Fibroblast of skin of abdomen (primary cell): Measurements from ENCODE around the gene PIP4P1.
"Not testable (repeated sequence)": the region's sequence is repeated elsewhere in the genome, so short reads cannot be mapped to it uniquely, and the experiment has no call there.

Experiments
- DNase-seq: peaks from one replicate; pipeline ENCODE4 v3.0.0-alpha.2; 2013

Gene PIP4P1

GRCh38 chr14:20476776-20477175, 15.5 kb upstream of the PIP4P1 start:
- no peak for DNase-seq

DNA sequence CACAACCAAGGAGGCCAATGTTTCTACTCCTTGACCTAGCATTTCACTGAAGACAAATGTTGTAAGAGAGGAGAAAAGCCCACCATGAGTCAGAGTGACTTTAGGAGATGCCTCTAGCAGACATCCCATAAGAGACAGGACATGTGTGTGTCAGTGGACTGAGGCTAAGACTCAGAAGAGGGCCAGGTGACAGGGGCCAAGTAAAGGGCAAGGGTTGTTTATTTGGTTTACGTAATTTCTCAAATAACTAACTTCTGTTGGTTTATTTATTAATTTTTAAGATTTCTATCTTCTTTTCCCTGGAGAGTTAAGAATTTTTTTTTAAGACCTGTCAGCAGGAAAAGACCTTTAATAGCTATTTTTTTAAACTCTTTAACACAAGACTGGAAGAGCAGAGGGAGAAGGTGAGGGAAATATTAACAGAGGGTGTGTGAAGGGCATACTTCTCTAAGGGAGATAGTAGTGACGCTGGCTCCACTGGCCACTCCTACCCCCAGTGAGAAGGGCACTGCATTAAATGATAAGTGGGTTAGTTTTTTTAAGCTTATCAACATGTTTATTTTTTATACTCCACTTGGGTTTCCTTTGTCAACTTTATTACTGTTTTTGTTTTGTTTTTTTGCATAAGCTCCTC, 11.4 kb upstream of the PIP4P1 start:
- no peak for DNase-seq

- DNase-seq = no peak
These were observed 9.3 kb upstream of the PIP4P1 start for GRCh38 chr14:20470603-20470901.

DNA sequence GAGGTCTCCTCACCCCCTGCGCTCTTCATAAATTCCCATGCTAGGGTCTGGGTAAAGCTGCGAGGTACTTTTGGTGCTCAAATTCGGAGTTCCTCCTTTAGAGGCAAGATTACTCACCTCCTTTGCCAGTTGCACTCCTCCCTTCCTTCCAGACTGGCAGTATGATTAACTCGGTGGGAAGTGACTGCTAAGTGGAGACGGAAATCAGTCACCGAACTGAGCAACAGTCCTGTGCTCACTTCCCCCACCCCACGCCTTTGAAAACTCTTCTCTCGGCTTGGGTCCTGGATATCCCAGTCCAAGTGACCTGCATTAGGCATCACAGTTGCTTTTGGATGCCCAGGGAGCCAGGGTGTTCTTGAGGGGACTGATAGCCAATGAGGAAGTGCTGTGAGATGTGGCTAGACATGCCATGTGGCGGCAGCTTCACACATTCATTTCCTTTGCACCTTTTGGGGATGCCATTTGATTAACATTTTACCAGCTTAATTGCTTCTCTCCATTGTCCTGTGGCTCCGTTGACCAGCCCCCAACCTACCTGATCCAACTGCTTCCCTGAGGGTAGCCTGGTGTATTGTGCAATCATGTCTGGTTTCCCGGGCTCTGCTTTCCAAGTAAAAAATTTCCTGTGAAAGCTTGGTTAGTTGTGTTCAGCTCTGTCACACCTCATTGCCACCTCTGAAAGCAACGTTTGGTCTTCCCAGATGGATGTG, 8.8 kb upstream of the PIP4P1 start:
- DNase-seq = peak; percentile 57

GRCh38 chr14:20469242-20469889, 8.1 kb upstream of the PIP4P1 start, which contains the start of gene PNP:
Gene PNP, plus strand, starts transcription at chr14:20469406. Its CDS starts 119 bp downstream, at chr14:20469525.
- DNase-seq = peak; percentile 84

- DNase-seq = no peak
These were observed 7.6 kb upstream of the PIP4P1 start for GRCh38 chr14:20468764-20469241.

- DNase-seq = no peak
These were observed 593 bp downstream of the PIP4P1 start for GRCh38 chr14:20460458-20461224.

DNA sequence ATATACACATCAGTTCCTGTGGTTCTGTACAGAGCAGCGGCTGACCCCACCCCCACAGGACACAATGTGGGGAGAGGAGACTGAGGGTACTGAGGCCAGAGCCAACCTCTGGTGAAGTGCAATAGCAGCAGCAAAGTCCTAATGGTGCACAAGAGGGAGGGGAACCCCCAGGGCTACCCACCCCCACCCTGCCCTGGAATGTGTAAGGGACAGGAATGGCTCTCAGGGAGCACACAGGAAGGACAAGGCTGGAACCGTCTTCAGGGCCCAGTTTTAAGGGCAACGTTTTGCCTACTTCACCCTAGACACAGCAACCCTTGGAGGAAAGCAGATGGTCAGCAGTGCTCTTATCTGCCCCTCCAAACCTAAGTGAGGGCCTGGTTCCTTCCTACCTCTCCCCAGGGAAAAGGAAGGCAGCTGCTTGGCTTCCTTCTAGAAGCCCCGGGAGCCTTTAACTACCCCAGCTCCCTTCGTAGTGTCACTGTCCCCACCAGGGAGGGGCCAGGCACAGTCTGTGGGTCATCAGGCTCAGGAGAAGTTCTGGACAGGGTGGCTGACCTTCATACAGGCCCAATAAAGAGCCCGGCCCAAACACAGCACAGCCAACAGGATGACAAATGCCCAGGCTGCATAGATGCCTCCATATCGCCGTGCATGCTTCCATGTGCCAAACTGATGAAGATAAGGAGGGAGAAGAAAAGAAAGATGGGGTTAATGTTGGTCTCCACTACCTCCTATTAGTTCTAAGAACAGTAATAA, 3.0 kb downstream of the PIP4P1 start:
- DNase-seq = no peak

GRCh38 chr14:20456971-20457370, 4.3 kb downstream of the PIP4P1 start:
- DNase-seq = no peak

DNA sequence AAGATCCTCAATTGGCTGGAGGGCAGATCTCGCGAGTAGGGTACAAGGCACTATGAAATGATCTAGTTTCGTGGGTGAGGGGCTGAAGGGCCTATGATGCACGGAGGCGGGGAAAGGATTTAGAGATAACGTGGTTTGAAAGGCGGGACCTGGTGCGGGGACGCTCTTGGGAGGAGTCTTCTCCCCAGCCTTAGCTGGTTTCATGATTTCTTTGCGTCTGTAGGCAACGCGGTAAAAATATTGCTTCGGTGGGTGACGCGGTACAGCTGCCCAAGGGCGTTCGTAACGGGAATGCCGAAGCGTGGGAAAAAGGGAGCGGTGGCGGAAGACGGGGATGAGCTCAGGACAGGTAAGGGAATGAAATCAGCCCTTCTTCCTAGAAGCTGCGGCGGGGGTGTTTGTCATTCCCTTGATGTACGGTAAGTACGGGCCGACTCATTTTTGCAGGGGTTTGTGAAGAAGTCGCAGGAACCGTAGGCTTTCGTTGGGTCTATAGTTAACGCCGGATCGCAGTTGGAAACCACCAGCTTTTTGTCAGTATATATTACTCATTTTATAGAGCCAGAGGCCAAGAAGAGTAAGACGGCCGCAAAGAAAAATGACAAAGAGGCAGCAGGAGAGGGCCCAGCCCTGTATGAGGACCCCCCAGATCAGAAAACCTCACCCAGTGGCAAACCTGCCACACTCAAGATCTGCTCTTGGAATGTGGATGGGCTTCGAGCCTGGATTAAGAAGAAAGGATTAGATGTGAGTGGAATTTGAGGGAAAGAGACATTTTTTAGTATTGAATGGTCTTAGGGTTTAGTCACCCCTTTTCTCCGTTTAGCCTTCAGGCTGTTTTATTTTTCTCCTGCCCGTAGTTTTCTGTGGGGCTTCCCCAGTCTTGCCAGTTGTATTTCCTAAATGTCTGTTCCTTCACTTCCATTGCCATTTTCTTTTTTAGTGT, 5.6 kb downstream of the PIP4P1 start:
- peak; percentile 38 for DNase-seq

DNA sequence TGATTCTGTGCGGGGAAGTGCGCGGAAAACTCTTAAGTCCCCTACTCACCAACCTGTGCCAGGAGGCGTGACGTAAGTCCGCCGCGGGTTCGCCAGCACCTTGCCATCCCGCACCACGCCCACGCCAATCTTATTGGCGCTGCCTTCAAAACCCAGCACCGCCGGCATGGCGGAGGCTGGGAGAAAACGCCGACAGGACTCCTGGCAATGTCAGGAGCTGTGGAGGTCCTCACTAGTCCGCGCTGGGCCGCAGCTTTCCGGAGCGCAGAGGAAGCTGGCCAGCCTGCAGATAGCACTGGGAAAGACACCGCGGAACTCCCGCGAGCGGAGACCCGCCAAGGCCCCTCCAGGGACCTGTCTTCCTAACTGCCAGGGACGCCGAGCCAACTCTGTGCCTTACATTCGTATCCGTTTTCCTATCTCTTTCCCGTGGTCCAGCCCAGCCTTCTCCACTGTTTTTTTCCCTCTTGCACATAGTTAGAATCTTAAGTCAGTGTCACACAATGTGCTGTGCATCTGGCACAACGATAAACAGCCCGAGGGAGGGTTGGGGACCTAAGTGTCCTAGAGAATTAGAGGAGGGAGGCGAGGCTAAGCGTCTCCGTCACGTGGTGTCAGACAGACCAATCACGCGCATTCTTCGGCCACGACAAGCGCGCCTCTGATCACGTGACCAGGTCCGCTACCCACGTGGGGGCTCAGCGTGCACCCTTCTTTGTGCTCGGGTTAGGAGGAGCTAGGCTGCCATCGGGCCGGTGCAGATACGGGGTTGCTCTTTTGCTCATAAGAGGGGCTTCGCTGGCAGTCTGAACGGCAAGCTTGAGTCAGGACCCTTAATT, 6.5 kb downstream of the PIP4P1 start, which contains the start of the genes APEX1 and OSGEP:
Gene APEX1, plus strand, starts transcription at position 711 of the 839 bp plus-strand sequence. CDS start 420 bp downstream, outside the sequence.
Gene OSGEP, minus strand, starts transcription at position 297 of the 839 bp plus-strand sequence. Its CDS starts 129 bp downstream, at position 168.
- peak; percentile 99 for DNase-seq

GRCh38 chr14:20452831-20453230, 8.4 kb downstream of the PIP4P1 start:
- DNase-seq = not testable (repeated sequence)

DNA sequence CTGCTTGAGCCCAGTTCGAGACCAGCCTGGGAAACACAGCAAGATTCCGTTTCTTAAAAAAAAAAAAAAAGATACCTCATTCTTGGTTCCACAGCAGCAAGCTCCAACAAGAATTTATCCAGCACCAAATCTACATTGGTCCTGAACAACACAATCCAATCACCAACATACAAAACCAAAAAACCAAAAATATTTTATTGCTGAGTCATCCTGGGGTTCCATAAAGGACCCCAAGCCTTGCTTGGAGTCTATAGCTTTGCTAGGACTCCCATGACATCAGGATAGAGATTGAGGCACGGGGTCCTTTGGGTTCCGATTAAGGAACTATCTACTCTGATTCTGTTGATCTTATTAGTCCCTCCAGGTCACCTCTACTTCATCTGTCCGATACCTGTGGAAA, 14.3 kb downstream of the PIP4P1 start:
- no peak for DNase-seq

DNA sequence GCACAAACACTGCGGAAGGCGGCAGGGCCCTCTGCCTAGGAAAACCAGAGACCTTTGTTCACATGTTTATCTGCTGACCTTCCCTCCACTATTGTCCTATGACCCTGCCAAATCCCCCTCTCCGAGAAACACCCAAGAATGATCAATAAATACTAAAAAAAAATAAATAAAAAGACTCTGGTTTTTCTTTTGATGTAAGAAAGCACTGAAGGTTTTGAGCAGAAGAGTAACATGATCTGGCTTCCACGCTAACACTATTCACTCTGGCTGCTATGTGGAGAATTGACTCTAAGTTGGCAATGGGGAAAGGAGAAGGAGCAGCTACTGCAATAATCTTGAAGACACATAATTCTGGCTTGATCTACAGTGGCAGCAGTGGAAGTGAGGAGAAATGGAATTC, 17.6 kb downstream of the PIP4P1 start:
- DNase-seq = not testable (repeated sequence)

- DNase-seq = no peak
These were observed 19.8 kb downstream of the PIP4P1 start for GRCh38 chr14:20441461-20441860.

- DNase-seq = no peak
These were observed 20.4 kb downstream of the PIP4P1 start for GRCh38 chr14:20440882-20441281.

- DNase-seq = no peak
These were observed 20.8 kb downstream of the PIP4P1 start for GRCh38 chr14:20440465-20440864.

DNA sequence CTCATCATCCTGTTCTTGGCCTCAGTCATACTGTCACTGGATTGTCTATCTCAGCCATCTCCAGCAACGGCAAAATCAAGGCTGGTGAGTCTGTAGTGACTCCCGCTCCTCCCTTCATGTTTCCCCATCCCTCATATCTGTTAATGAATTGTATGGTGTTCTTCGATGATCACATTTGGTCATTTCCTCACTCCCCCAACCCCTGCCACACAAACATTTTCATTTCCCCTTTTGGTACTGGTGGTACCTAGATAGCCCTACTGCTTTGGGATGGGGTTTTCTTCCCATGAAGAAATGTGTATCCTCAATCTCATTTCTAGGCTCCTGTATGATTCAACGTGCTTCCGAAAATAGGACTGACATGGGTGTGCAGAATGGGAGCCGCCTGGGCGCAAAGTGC, 22.6 kb downstream of the PIP4P1 start:
- no peak for DNase-seq

DNA sequence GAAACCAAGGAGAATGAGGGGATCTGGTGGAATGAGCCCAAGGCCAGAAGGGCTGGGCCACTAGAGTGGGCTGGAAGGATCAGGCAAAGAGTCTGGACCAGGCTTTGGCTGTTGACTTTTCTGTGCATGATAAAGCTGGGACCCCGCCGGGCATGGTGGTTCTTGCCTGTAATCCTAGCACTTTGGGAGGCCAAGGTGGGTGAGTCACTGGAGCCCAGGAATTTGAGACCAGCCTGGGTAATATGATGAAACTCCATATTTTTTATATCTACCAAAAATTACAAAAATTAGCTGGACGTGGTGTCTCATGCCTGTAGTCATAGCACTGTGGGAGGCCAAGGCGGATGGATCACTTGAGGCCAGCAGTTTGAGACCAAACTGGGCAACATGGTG, 24.9 kb downstream of the PIP4P1 start:
- DNase-seq = peak; percentile 79
